OCI-LY7 (cell line): ENCODE measurements around the gene BIRC5. TPM values are rescaled to one million over a fixed set of nuclear protein-coding genes. Genes with fewer than 3 reads are reported as not detected.

ENCODE experiments used
- BruUV-seq: library from RNA; stranded (reverse); fragments of 400-500 nt; replicated peaks from 2 replicates; lab custom pipeline; 2021; lab: Mats Ljungman, UMichigan
- CTCF ChIA-PET: fragments of 300-600 bp; sonication (Branson Sonifier 250); formaldehyde crosslinking; loops from one replicate; lab custom pipeline; 2022; ENCODE audit warnings: antibody characterized with exemption; ENCODE audit not compliant: unreplicated experiment; lab: Charles Lee
- POLR2A ChIA-PET: fragments of 300-600 bp; sonication (Branson Sonifier 250); formaldehyde crosslinking; loops from one replicate; lab custom pipeline; 2022; ENCODE audit warnings: antibody characterized with exemption; lab: Charles Lee
- DNase-seq: peaks from one replicate; pipeline ENCODE4 v3.0.0-alpha.2; 2015; ENCODE audit warnings: low spot score
- H2AFZ ChIP-seq: fragments of 200-600 bp; sonication (generic), shearing (Covaris generic); 2 replicates; pipeline ENCODE4 v1.6.1; 2014; ENCODE audit warnings: mild to moderate bottlenecking, antibody characterized with exemption, low read length, moderate library complexity
- H3K27ac ChIP-seq: fragments of 200-600 bp; sonication (generic); 2 replicates; pipeline ENCODE4 v1.5.1; 2014; ENCODE audit warnings: mixed run types, low read depth, mild to moderate bottlenecking, moderate library complexity, low read length, inconsistent platforms; ENCODE audit not compliant: poor library complexity, severe bottlenecking
- H3K36me3 ChIP-seq: fragments of 200-600 bp; sonication (generic); 2 replicates; pipeline ENCODE4 v1.6.1; 2014; ENCODE audit warnings: mild to moderate bottlenecking, antibody characterized with exemption, low read length, moderate library complexity, mixed read lengths; ENCODE audit not compliant: insufficient read depth
- H3K4me1 ChIP-seq: fragments of 200-600 bp; sonication (generic); 2 replicates; pipeline ENCODE4 v1.5.1; 2014; ENCODE audit warnings: mild to moderate bottlenecking, low read length; ENCODE audit not compliant: insufficient read depth, poor library complexity, severe bottlenecking
- H3K4me2 ChIP-seq: fragments of 200-600 bp; sonication (generic); 2 replicates; pipeline ENCODE4 v1.6.1; 2014; ENCODE audit warnings: mild to moderate bottlenecking, low read length
- H3K4me3 ChIP-seq: fragments of 200-600 bp; sonication (generic); 2 replicates; pipeline ENCODE4 v1.5.1; 2014; ENCODE audit warnings: mild to moderate bottlenecking, low read depth, low read length; ENCODE audit not compliant: poor library complexity, severe bottlenecking
- H3K79me2 ChIP-seq: fragments of 200-600 bp; sonication (generic); 2 replicates; pipeline ENCODE4 v1.6.1; 2016; ENCODE audit warnings: low read depth, mild to moderate bottlenecking, low read length, moderate library complexity, mixed read lengths; ENCODE audit not compliant: insufficient read depth
- H3K9me2 ChIP-seq: fragments of 200-600 bp; sonication (generic); 2 replicates; pipeline ENCODE4 v1.6.1; 2016; ENCODE audit warnings: mild to moderate bottlenecking, low read length, mixed read lengths; ENCODE audit not compliant: insufficient read depth
- H3K9me3 ChIP-seq: fragments of 200-600 bp; sonication (generic); 2 replicates; pipeline ENCODE4 v1.6.1; 2014; ENCODE audit warnings: mild to moderate bottlenecking, mixed run types, low read length, mixed read lengths
- H4K20me1 ChIP-seq: fragments of 200-600 bp; sonication (generic); 2 replicates; pipeline ENCODE4 v1.6.1; 2014; ENCODE audit warnings: mild to moderate bottlenecking, antibody characterized with exemption, low read length, moderate library complexity, mixed read lengths; ENCODE audit not compliant: insufficient read depth
- EZH2phosphoT487 ChIP-seq: fragments of 200-600 bp; sonication (generic); IDR thresholded peaks from 2 replicates; pipeline ENCODE4 v1.6.1; 2018; ENCODE audit warnings: low read depth, borderline replicate concordance, mild to moderate bottlenecking, mixed run types, antibody characterized with exemption, low read length, moderate library complexity, mixed read lengths
- intact Hi-C: fragments of 100-400 bp; cut with micrococcal nuclease; formaldehyde crosslinking; loops from one replicate; pipeline ENCODE4 v1.10.0; 2022; ENCODE audit not compliant: unreplicated experiment
- total RNA-seq, 2 experiments: library from RNA; depleted of rRNA in 1 of 2; stranded (reverse); fragments of >200 nt in 1 of 2; shearing (Covaris generic) in 1 of 2; gene quantifications; 2 replicates each; pipeline ENCODE4 v1.2.3, GENCODE V29; 2014 to 2022
- TF ChIP-seq, protein P1 (sequence below): fragments of 200-600 bp; sonication (generic); conservative IDR thresholded peaks from 2 replicates; pipeline ENCODE4 v1.5.1; 2014; ENCODE audit warnings: mild to moderate bottlenecking, antibody characterized with exemption, low read length, moderate library complexity, mixed read lengths

Gene BIRC5
- total RNA-seq, 2 experiments from 2014 or later = 184 to 266 TPM

DNA sequence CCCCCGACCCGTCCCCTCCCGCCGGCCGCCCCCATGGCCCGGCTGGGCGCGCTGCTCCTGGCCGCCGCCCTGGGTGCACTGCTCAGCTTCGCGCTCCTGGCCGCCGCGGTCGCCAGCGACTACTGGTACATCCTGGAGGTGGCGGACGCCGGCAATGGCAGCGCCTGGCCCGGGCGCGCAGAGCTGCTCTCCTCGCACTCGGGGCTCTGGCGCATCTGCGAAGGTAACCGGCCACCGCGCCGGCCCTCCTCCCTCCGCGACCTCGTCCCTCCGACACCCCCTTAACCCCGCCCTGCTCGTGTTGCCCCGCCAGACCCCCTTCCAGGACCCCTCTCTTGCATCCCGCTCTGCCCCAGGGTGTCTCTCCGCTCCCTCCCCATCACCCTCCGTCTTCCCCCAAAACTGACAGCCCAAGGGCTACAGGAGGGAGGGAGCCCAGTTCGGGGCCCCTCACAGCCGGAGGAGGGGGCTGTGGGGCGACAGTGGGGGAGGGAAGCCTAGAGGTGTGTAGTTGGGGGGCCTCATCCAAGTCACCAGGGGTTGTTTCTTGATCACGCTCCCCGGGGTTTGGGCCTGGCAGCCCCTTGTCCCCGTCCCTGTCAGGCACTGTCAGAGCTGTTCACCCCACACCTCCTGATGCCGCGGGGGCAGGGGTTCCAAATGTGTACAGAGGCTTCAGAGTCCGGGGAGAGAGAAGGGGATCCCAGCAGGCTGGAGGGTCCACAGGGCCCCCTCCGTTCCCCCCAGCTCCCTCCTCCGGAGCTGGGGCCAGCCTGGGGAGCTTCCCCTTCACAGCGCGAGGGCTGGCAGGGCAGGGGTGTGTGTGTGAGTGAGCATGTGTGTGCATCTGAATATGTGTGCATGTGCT, 18.2 kb downstream of the BIRC5 start:
- Histone ChIP-seq H3K9me2 (no peaks in the 10 kb centered on the region), H3K4me3 (no peak overlapping the region), H4K20me1 (no peaks in the 10 kb centered on the region), H3K9me3 (no peaks in the 10 kb centered on the region), H3K4me1 (peaks cover 15% of the 10 kb centered on the region), H3K4me2 (no peak overlapping the region), H3K36me3 (no peaks in the 10 kb centered on the region), H2AFZ (no peak overlapping the region), H3K27ac (no peak overlapping the region), H3K79me2 (no peaks in the 10 kb centered on the region)
- TF ChIP-seq, protein P1, sequence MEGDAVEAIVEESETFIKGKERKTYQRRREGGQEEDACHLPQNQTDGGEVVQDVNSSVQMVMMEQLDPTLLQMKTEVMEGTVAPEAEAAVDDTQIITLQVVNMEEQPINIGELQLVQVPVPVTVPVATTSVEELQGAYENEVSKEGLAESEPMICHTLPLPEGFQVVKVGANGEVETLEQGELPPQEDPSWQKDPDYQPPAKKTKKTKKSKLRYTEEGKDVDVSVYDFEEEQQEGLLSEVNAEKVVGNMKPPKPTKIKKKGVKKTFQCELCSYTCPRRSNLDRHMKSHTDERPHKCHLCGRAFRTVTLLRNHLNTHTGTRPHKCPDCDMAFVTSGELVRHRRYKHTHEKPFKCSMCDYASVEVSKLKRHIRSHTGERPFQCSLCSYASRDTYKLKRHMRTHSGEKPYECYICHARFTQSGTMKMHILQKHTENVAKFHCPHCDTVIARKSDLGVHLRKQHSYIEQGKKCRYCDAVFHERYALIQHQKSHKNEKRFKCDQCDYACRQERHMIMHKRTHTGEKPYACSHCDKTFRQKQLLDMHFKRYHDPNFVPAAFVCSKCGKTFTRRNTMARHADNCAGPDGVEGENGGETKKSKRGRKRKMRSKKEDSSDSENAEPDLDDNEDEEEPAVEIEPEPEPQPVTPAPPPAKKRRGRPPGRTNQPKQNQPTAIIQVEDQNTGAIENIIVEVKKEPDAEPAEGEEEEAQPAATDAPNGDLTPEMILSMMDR = no peak
- TF ChIP-seq EZH2phosphoT487 = no peak
- POLR2A ChIA-PET = no interaction called here
- intact Hi-C loops = no loop called here
- BruUV-seq = no TSS peak
- no peak for DNase-seq
- CTCF ChIA-PET = interaction anchor here (0.5 kb wide), 1 partner anchor 557 kb away, joined by 3 read pairs; no protein-coding TSS in a partner anchor

GRCh38 chr17:78232859-78233173, 18.8 kb downstream of the BIRC5 start:
- ChIA-PET CTCF (no interaction called here), POLR2A (no interaction called here)
- H3K4me2 ChIP-seq = no peak overlapping the region

More at GRCh38 chr17:78232859-78233173, 18.8 kb downstream of the BIRC5 start:
- intact Hi-C loops = no loop called here
- no peaks in the 10 kb centered on the region for H4K20me1 ChIP-seq
- H2AFZ ChIP-seq = no peak overlapping the region
- H3K9me2 ChIP-seq = no peaks in the 10 kb centered on the region
- H3K4me3 ChIP-seq = no peak overlapping the region
- no peak overlapping the region for H3K27ac ChIP-seq
- no TSS peak for BruUV-seq
- H3K4me1 ChIP-seq = peaks cover 21% of the 10 kb centered on the region
- no peak for DNase-seq
- no peaks in the 10 kb centered on the region for H3K9me3 ChIP-seq
- H3K79me2 ChIP-seq = no peaks in the 10 kb centered on the region
- no peaks in the 10 kb centered on the region for H3K36me3 ChIP-seq
- no peak for TF ChIP-seq EZH2phosphoT487
- TF ChIP-seq, protein P1 = no peak
